22Rv1 (cell line): Measurements from ENCODE around the gene PWWP2B.
A peak's percentile ranks its signal among the peaks of the same experiment; 100 is the strongest.

Experiments
- H3K27ac ChIP-seq: fragments of 450-650 bp; 2 replicates; pipeline ENCODE4 v1.5.1; 2017
- ZFX ChIP-seq: fragments of 450-650 bp; IDR thresholded peaks from 2 replicates; pipeline ENCODE4 v1.6.1; 2017; ENCODE audit warnings: antibody characterized with exemption, borderline replicate concordance
- TF ChIP-seq, protein P1 (sequence below): fragments of 450-650 bp; IDR thresholded peaks from 2 replicates; pipeline ENCODE4 v1.5.1; 2017; ENCODE audit warnings: mild to moderate bottlenecking

PWWP2B gene

GRCh38 chr10:132415956-132416355, 19.0 kb downstream of the PWWP2B start:
- TF ChIP-seq, protein P1, sequence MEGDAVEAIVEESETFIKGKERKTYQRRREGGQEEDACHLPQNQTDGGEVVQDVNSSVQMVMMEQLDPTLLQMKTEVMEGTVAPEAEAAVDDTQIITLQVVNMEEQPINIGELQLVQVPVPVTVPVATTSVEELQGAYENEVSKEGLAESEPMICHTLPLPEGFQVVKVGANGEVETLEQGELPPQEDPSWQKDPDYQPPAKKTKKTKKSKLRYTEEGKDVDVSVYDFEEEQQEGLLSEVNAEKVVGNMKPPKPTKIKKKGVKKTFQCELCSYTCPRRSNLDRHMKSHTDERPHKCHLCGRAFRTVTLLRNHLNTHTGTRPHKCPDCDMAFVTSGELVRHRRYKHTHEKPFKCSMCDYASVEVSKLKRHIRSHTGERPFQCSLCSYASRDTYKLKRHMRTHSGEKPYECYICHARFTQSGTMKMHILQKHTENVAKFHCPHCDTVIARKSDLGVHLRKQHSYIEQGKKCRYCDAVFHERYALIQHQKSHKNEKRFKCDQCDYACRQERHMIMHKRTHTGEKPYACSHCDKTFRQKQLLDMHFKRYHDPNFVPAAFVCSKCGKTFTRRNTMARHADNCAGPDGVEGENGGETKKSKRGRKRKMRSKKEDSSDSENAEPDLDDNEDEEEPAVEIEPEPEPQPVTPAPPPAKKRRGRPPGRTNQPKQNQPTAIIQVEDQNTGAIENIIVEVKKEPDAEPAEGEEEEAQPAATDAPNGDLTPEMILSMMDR = no peak
- no peak for TF ChIP-seq ZFX
- no peak overlapping the region for H3K27ac ChIP-seq

DNA sequence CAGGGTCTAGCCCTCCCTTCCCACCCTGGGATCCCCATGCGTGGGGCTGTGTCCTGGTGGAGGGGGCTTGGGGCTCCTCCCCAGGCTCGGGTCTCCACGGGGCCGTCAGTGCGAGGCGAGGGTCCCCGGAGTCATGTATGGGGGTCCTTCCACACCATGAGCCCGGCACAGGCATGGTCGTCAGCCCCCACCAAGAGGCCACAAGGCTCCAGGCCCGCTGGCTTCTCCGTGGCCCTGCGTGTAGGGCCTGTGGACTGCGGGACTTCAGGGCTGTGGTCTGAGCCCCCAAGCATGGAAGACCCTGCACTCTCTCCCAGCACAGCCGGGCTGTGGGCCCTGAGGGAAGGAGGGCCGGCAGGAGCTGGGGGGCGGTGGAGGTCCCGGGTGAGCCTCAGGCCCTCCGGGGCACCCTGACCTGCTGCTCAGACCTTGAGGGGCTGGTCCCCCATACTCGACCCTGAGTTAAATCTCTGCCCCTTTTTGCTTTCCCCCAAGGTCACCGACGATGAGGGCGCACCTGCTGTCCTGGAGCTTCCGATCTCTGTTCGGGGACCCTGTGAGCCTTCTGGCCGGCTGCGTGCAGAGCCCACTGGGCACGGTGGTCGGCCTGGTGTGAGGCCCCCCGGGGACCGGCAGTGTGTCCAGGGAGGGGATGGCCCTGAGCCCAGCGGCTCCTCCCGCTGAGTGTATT, 19.7 kb downstream of the PWWP2B start:
- TF ChIP-seq, protein P1 = no peak
- TF ChIP-seq ZFX = no peak
- H3K27ac ChIP-seq = no peak overlapping the region

GRCh38 chr10:132417257-132417910, 20.4 kb downstream of the PWWP2B start:
- TF ChIP-seq, protein P1 = no peak
- TF ChIP-seq ZFX = no peak
- H3K27ac ChIP-seq = peak overlapping the region; percentile 78

DNA sequence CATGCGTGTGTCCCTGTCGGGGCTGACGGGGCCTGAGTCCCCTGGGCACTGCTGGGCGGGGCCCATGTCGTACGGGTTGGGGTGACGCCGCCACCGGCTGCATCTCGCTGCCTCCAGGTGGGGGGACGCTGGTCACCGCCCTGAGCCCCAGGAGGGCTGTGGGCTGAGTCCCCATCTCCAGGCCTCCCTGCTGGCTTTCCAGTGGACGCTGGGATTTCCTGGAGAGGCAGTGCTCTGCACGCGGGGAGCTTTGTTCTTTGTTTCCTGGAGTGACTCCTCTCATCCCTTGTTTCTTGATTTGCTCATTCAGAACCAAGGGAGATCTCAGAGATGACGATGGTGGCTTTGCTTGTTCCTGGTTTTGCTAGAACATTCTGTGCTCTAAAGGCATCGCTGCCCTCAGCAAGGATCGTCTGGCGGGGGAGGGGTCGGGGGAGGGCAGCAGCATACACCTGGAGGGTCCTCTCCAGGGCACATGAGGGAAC, 21.0 kb downstream of the PWWP2B start:
- TF ChIP-seq ZFX = no peak
- TF ChIP-seq, protein P1 = no peak
- H3K27ac ChIP-seq = peak overlapping the region; percentile 78

DNA sequence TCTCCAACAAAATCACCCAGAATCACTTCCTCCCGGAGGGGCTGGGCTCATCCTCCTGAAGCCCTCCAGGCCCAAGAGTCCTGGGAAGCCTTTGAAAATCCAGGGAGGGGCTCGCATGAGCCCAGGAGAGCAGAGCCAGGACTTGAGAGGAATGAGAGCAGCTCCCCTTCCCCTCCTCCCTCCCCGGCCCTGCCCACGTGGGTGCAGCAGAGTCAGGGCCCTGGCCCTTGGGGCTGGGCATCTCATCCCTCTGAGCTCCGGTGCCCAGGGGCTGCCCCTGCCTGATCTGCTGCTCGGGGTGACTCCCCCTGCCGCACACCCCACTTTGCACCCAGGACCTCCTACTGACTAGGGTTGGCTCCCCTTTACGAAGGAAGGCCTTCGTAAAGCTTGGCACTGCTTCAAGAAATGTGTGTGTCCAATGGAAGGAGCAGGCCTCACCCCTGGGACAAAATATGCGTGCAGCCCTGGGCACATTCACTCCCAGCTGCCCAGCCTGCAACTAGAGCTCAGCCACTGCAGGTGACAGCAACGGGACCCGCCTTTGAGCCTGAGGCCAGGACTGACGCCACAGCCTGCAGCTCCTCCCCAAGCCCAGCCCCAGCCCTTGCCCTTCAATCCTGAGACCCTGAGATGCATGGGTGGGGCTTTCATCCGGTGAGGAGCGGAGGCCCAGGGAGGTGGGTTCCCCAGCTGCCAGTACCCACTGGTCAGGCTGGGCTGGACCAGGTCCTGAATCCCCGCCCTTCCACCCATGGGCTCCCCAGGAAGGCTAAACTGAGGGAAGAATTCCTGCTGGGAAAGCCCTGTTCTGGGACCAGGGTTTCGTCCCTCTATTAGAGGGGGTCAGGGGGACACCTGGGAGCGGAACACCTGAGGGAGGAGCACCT, 21.8 kb downstream of the PWWP2B start:
- H3K27ac ChIP-seq = peak overlapping the region; percentile 78
- no peak for TF ChIP-seq ZFX
- TF ChIP-seq, protein P1 = no peak

DNA sequence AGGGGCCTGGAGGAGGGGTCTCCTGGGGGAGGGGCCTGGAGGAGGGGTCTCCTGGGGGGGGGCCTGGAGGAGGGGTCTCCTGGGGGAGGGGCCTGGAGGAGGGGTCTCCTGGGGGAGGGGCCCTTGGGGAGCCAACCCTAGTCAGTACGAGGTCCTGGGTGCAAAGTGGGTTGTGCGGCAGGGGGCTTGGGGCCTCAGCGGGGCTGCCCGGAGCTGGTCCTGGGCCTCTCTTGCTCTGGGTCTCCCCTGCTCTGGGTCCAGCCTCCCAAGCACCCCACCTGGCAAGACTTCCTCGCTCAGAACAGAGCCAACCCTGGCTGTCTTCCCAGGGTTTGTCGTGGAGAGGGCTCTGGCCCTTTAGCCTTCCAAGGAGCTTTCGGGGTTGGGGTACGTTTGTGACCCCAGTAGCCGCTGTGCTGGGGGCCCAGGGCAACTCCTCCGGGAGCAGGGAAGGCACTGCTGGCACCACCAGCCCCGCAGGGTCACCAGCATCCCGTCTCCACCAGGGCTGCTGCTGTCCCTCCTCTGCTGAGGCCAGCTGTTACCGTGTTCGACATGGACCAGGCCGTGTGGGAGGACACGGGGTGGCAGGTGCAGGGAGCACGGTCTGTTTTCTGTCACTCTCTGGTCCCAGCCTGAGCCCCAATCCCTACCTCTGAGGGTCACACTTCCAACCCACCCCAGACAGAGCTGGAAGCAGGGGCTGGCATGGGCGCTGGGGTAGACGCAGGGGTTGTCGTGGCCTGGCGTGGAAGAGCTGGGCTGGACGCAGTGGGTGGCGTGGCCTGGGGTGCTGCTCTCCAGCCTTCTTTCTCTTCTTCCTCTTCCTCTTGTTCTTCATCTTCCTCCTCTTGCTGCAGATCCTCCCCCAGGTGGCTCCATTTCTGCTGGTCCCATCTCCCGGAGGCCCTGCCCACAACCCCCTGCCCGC, 22.8 kb downstream of the PWWP2B start:
- TF ChIP-seq ZFX = no peak
- TF ChIP-seq, protein P1 = no peak
- H3K27ac ChIP-seq = peak overlapping the region; percentile 78
